AG20443 (cell line): ENCODE data around the gene TIMM21.
A peak's percentile ranks its signal among the peaks of the same experiment; 100 is the strongest.

Experiments used
- DNase-seq: peaks from one replicate; pipeline ENCODE4 v3.0.0; 2012; ENCODE audit warnings: low spot score, mixed read lengths

The TIMM21 gene

DNA sequence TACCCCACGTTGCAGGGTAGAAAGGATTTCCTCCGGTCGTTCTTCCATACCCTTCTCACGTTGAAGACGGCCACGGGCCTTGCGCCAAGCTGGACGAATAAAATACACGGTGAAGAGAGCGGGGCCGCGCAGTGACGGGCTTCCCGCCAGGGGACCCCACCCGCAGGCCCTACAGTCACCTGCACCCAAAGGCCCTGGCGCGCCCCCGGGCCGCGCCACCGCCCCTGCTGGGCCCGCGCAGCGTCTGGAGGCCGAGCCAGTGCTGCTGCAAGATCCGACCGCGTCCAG is 888 bp upstream of the TIMM21 start:
- no peak for DNase-seq

DNA sequence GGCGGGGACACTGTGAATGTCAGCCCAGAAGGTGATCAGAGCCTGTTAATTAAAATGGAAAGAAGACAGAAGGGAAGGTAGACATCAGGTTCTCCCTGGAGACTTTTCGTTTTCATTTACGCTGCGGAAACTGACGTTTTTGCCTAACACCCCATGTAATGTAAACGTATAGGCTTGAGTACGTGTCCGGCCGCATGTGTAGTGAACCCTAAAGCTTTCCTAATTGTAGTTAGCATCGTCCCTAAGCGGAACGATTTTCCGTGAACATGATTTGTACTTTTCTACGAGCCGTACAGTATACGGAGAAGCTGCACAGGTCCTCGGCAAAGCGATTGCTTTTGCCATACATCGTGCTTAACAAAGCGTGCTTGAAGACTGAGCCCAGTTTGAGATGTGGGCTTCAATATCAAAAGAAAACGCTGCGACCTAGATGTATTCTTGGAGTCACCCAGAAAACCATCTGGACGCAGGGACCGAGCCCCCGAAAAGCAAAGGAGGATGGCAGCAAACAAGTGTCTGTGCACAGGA is 284 bp downstream of the TIMM21 start:
- no peak for DNase-seq

DNA sequence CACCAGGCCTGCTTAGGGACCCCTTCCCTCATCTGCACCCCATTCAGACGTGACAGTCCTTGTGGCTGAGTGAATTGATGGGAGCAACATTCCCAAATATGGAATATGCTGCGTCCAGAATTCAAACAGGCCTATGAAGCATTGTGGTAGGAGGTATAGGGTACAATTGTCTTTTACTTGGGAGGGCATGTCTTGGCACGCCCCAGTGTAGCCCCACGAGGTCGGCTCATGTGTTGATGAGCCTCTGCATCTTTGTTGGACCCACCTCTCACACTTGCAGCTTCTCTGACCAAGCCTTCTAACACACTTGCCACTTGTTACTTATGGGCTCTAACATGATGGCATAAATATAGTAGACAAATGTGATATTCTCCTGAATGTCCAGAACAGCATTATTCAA is 1.6 kb downstream of the TIMM21 start:
- no peak for DNase-seq

DNA sequence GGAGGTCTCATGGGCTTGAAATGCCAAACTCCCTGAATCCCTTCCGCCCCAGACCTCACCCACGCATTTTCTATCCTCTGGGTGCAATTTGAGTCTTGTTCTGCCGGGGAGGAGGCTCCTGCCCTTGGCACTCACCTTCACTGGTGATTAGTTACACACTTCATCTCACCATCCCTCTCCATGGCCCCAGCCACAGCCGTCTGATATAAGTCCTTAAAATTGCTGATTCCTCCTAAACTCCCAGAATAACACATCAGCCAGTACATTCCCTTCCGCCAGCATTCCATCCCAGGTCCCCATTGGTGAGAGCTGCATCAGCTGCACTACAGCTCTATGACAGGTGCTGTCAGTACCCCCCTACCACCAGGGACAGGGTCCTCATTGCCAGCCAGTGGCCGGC is 3.9 kb downstream of the TIMM21 start:
- DNase-seq = no peak

DNA sequence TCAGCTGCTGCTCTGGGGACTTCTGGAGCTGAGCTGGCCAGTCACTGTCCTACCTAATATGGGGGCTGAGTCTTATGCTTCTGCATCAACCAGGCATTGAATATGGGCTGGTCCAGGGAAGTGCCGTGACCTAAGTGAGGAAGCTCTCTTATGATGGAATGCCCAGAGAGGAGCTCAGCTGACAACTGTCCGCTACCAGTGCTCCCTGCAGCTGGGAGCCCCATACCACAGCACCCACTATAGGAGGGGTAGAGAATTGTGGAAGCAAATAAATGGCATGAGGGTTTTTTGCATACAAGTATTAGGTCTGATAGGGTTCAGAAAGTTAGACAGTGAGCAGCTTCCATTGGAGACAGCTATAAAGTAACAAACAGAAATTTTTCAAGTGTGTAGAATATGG is 4.5 kb downstream of the TIMM21 start:
- DNase-seq = no peak

DNA sequence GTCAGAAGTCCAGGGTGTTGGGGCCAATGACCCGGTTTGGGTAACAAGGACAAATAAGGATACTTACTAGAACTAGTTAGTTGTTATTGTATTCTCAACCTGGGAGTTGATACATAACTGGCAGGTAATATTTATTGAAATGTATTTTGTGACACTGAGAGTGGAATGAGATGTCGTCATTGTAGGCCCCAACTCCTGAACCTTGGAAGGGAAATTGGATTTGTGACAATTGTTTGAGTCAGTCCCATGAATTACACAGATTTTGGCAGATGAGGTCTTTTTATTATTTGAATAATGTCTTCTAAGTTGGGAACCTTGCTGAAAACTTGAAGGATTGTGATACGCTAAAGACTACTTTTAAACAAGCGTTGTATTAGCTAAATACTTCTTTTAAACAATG is 5.1 kb downstream of the TIMM21 start:
- no peak for DNase-seq

DNA sequence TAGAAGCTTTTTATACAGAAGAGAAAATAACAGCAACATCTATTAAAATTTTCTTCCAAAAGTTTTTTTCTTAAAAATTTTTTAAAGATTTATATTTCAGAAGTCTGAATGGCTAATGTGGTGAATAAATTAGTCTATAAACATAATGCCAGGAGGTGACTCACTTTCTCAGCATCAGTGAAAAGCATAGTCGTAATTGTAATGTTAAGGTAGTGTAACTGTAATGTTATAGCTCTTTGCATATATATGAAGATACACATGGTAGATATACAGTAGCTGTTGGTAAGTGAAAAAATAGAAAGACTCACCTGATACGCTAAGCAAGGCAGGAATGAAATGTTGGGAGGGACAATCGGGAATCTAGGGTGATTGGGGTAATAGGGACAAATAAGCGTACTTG is 5.5 kb downstream of the TIMM21 start:
- no peak for DNase-seq

DNA sequence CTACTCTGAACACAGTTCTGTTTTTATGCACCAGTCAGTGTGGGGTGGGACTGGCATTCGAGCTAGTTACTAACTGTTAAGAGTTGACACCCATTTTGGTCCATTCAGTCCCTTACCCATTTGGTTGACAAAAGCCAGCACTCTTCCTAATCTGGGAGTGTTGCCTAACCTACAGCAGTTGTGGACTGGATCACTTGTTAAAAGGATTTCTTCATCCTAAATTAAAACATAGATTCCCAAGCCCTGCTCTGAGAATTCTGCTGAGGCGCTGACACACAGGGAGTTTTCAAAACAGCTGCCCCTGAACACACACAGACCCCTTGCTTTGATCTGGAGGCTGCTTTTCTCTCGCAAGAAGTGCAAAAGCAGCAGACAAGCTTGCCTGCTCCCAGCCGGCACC is 6.4 kb downstream of the TIMM21 start:
- no peak for DNase-seq

DNA sequence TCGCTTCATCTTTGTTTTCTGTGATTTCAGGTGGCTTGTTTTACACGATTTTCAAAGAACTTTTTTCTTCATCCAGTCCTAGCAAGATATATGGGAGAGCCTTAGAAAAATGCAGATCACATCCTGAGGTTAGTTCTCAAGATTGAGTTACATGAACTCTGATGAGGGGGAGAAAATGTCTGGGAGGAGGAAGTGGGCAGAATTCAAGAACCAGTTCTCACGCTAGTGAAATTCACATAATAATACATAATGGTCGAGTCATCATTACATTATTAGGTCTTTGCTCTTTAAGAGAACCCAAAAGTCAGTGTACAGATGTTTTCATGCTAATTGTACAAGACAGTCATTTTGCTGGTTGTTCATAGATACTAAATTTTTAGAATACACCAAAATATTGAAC is 7.0 kb downstream of the TIMM21 start:
- DNase-seq = no peak

DNA sequence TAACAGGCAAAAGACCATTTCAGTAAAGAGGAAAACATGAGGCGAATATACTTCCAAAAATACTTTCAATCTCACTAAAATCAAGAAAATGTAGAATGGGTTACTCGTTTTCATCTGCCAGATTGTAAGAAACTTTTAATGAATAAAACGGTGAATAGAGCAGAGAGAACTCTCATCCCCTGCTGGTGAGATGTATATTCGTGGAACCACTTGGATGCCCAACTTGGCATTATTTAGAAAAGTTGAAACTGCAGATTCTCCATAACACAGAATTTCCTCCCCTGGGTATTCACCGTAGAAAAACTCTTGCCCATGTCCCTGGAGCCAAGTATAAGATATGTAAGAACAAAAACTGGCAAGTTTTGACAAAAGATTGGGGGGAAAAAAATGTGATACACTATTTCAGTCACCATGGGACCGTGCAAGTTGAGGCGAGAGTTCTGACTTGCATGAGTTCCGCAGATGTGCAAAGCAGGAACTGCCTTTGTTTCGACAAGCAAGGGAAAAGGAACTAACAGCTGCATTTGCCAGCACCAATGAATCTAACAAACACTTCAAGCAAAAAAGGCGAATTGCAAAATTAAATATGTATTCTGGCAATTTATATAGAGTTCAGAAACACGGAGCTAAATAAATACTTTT is 14.8 kb downstream of the TIMM21 start:
- DNase-seq = no peak

DNA sequence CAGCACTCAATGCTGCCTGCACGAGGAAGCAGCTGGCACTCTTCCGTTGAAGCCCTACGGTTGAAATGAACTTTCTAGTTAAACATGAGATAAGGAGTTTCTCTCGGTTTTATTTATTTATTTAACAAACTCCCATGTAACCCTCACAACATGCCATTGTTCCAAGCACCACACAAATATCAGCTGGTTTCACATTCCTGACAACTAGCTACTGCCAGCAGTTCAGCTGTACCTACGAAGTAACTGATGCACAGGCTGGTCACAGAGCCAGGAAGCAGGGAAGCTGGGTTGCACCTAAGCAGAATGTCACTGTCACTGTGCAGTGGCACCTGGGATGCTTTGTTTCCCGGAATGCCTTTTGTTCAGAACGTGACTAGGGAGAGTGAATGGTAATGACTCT is 18.1 kb downstream of the TIMM21 start:
- DNase-seq = no peak

DNA sequence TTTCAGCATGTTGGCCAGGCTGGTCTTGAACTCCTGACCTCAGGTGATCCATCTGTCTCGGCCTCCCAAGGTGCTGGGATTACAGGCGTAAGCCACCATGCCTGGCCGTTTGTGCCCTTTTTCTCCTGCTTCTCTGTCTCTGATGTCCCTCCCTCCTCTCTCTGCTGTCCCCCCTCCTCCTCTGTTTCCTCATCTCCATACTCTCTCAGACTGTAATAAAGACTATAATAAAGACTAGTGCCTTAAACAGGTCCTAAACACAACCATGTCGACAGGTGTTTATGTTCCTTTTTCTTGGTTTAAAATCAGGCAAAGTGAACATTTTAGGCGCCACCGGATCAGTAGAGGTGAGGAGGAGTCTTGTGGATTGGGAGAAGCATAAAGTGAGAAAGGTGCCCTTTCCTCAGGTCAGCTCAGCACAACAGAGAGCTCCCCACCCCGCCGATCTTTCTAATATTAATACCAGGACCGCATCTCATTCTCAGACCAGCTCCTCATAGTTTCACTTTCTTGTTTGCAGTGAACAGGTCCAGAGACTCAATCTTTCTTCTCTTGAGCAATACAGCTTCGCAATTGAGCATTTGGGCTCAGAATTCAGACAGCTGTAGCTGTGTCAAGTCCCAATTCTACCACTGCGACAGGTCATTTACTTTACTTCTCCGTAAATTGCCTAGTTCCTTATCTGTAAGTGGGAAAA is 23.7 kb downstream of the TIMM21 start:
- no peak for DNase-seq

DNA sequence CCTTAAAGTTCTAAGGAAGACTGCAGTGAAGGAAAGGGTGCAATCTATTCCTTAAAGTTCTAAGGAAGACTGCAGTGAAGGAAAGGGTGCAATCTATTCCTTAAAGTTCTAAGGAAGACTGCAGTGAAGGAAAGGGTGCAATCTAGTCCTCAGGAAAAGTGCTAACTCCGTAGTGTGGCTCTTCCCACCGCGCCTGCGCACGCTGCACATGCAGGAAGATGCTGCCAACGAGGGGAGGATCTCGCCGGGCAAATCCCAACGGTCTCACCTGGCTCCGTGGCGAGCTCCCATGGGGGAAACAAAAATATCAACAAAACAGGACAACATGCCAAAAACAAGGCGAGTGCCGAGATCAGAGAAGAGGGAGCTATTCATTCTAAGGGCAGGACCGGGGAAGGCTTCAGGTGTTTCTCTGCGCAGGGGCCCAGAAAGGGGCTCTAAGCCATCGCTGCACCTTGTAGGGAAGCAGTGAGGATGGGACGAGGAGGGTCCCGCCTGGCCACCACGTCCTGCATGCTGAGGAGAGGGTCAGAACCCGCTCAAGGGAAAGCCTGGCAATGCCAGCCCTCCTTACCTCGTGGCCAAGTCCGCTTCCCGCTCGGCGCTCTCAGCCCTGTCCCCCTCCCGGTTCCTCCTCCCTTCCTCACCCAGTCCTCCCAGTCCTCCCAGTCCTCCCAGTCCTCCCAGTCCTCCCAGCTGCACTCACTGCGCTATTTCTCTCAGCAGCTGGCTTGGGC is 24.5 kb downstream of the TIMM21 start:
- DNase-seq = peak; percentile 30

DNA sequence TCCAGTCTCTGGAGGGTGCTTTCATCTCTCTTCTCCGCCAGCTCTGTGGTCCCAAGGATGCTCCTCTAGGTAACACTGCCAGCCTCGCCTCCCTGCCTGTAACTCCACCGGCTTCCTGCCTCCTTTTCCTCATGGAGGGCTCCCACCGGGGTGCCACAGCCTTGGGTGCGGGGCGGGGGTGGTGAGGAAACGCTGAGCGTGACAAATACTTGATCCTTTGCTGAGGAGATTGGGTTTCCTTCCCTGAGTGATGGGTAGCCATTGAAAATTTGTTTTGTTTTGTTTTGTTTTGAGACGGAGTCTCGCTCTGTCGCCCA is 25.1 kb downstream of the TIMM21 start:
- DNase-seq = no peak

DNA sequence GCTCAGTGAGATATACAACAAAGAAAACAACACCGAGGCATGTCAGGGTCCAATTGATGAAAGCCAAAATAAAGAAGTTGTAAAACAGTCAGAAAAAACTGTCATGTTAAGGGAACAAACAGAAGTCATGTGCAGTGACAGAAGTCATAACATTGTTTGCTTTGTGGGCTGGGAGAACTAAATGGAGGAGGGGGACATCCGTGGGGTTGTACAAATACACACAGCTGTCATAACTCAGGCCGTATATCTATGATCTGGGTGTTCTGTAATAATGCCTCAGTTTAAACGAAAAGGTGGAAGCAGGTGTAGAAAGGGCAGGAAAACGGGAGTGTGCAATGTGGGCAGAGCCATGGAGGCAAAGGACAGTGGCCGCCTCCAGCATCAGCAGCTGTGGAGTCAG is 27.3 kb downstream of the TIMM21 start:
- DNase-seq = no peak

DNA sequence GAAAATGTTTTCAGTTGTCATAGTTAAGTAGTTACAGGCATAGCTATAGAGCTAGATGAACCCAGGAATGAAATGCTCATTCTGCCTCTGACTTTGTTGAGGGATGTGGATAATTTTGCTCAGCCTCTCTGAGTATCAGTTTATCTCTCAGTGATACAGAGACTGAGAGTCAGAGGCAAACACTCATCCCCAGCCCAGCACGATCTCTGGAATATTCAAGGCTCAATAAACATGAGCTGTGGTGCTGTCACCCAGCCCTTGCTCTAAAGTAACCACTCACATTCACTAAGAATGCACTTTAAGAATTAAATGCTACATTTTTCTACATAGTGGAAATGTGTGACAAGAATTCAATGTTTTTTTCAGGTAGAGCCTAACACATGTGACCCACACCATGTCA is 30.6 kb downstream of the TIMM21 start:
- DNase-seq = no peak

DNA sequence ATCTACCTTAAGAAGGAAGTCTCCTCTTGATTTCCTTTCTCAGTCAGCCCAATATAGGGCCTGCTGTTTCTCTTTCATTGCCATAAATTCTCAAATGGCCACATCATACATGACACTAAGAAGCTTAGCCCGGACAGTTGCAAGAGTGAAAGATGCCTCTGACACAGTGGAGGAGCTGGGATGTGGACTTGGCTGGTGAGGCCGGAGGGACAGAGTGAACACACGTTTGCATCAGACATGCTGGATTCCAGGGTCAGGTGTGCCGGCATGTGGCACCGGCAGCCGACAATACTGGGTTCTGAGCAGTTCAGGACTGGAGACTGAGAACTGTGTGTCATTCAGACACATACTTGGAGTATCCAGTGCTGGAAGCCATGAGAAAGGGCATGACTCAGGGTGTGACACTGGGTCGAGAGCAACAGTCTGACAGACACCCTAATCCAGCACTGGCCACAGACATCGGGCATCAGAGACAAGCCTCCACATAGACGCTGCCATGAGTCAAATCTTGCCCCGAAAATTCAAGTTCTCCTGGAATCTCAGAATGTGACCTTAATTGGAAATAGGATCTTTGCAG is 31.4 kb downstream of the TIMM21 start:
- DNase-seq = no peak

DNA sequence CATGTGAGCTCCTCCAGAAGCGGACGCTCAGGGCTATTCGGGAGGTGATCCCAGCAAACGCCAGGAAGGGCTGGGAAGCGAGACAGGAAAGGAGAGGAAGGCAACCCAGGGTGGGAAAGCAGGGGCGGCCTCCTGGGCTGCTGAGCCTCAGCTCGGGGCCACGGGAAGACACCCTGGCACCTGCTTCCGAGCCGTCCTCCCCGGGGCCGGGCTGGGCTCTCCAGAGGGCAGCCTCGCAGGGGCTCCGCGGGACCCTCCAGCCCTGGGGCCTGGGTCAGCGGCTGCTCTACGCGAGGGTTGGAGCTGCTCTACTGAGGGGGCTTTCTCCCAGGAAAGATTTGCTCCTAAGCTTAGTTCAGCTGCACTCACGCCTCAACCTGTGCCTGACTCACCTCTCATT is 34.0 kb downstream of the TIMM21 start:
- DNase-seq = no peak

DNA sequence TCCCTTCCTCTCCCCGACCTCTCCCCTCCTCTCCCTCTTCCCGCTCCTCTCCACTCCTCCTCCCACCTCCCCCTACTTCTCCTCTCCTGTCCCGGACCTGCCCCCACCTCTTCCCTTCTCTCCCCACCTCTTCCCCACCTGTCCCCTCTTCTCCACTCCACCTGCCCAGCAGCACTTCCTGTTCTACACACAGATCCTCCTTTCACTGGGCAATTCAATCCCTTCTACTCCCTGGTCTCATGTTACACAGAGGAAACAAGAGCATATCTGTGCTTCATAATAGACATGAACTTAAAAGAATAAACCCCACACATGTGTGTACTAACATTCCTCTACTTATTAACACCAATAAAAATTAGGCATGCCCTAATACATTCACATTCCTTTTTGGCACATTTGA is 34.8 kb downstream of the TIMM21 start:
- no peak for DNase-seq

DNA sequence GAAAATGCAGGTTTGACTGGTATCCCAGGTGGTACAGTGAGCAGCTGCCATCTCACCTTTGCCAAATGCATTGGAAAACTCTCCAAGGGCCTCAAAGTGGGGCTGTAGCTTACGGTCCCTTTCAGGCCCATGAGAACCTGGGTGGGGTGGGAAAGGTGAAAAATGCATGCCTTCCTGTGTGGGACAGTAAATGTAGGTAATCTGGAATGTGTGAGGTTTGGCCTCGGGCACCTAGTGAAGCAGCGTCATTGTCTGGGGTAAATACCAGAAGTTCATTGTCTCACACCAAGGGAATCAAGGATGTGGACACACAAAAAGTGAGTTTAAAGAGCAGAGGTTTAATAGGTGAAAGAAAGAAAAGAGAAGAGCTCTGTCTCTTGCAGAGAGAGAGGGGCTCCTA is 36.6 kb downstream of the TIMM21 start:
- no peak for DNase-seq

DNA sequence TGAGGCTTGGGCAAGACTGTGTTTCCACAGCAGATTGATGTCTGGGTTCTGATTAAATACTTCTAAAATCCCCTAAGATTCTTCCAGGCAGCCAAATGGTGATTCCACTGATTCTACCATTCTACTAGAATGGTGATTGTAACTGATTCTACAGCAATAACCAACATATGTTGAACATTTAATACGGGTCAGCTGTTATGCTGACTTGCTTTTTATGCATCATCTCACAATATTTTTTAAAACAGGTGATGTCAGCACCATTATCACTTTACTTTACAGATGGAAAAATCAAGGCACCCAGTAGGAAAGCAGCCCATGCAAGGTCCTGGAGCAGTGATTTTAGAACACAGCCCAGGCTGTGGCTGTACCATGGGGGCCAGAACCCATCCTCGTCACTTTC is 37.5 kb downstream of the TIMM21 start:
- DNase-seq = no peak

DNA sequence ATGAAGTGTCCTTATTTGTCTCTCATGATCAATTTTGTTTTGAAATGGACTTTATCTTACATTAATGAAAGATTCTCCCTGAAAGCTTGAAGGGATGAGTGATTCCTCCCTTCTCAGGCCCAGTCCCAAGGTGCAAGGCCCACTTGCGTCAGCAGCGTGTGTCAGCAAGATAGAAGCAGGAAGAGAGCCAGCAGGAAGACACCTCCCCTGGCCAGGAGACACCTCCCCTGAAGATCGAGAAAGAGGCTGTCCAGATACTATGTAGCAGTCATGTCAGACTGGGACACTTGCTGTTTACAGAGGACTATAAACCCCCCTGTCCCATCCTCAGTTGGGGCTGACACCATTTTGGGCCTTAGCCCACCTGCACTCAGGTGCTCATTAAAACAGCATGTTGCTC is 38.3 kb downstream of the TIMM21 start:
- no peak for DNase-seq

DNA sequence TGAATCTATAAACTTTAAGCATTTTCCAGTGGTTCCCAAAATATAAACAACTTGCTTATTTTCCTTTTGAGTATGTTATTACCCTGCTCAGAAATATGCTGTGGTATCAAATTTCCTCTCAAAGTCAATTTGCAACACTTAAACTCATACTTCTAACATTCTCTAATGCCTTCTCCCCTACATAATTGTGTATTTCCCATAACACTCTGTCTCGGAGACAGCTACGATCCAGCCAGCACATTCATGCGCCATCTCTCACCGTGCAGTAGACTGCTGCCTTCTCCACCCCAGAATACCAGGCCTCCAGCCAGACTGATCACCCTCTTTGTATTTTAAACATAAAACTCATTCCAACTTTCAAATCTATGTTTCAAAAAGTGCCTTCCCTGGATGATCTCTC is 41.8 kb downstream of the TIMM21 start:
- DNase-seq = no peak
